Activated T-cell treated with anti-CD3 and anti-CD28 coated beads, Interleukin-2, amount 50 U/mL, for 24 hours (primary cell): ENCODE data around the gene DCLK1.
"Not testable (repeated sequence)": the region's sequence is repeated elsewhere in the genome, so short reads cannot be mapped to it uniquely, and the experiment has no call there.

Experiments
- DNase-seq: peaks from one replicate; pipeline ENCODE4 v3.0.0-alpha.2; 2020
- H3K27ac Mint-ChIP-seq: 2 replicates; pipeline ENCODE4 v1.8.0; 2020; ENCODE audit warnings: mild to moderate bottlenecking, mixed read lengths
- H3K27me3 Mint-ChIP-seq: 2 replicates; pipeline ENCODE4 v1.8.0; 2020; ENCODE audit warnings: mixed read lengths
- H3K36me3 Mint-ChIP-seq: 2 replicates; pipeline ENCODE4 v1.8.0; 2020; ENCODE audit warnings: low read depth, mixed read lengths
- H3K4me1 Mint-ChIP-seq: 2 replicates; pipeline ENCODE4 v1.8.0; 2020; ENCODE audit warnings: low read depth, mixed read lengths
- H3K4me3 Mint-ChIP-seq: 2 replicates; pipeline ENCODE4 v1.8.0; 2020; ENCODE audit warnings: mild to moderate bottlenecking, moderate library complexity, mixed read lengths
- H3K9me3 Mint-ChIP-seq: 2 replicates; pipeline ENCODE4 v1.8.0; 2020; ENCODE audit warnings: mixed read lengths

The DCLK1 gene

DNA sequence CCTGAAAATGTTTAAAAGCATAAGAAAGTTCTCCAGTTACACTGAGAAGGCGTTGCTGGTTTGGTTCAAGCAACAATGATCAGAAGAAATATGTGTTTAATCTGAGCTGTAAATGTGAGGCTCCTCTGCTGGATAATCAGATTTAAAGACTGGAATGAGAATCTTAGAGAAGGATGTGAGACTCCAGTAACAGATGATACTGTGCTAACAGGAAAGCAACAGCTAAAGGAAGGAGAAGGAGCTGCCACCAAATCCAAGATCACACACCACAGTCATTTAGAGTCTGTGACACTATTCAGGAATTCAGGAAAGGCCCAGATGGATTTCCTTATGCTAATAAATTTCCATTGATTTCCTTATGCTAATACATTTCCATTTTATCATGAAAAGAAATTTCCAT lies 16.9 kb downstream of the DCLK1 start:
- H3K27ac Mint-ChIP-seq, result no peak overlapping the region
- no peaks in the 10 kb centered on the region for H3K27me3 Mint-ChIP-seq
- no peak overlapping the region for H3K4me3 Mint-ChIP-seq
- no peaks in the 10 kb centered on the region for H3K36me3 Mint-ChIP-seq
- H3K9me3 Mint-ChIP-seq, result no peaks in the 10 kb centered on the region
- no peaks in the 10 kb centered on the region for H3K4me1 Mint-ChIP-seq
- no peak for DNase-seq

DNA sequence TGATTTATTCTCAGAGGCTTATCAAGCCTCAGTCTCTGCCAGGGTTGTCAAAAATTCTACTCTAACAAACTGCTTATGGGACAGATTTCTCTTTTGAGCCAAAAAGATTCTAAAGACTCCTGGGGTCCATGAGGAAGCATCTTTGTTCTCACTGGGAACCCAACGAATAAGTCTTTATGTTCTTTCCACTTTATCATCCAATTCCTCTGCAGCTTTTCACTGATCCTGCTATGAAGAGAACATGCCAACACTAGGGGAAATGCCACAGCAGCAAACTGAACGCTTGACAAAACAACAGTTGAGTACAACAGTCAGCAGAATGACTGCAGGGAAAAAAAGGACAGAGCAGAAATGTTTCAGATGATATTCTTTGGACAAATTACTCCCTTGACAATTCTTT lies 22.2 kb downstream of the DCLK1 start:
- no peaks in the 10 kb centered on the region for H3K36me3 Mint-ChIP-seq
- H3K9me3 Mint-ChIP-seq, result no peaks in the 10 kb centered on the region
- H3K4me3 Mint-ChIP-seq, result no peak overlapping the region
- H3K27ac Mint-ChIP-seq, result no peak overlapping the region
- H3K4me1 Mint-ChIP-seq, result no peaks in the 10 kb centered on the region
- DNase-seq, result no peak
- no peaks in the 10 kb centered on the region for H3K27me3 Mint-ChIP-seq

GRCh38 chr13:36108342-36108741 lies 22.8 kb downstream of the DCLK1 start:
- Mint-ChIP-seq H3K9me3 (no peaks in the 10 kb centered on the region), H3K27ac (no peak overlapping the region), H3K4me3 (no peak overlapping the region), H3K4me1 (no peaks in the 10 kb centered on the region), H3K36me3 (no peaks in the 10 kb centered on the region), H3K27me3 (no peaks in the 10 kb centered on the region)
- DNase-seq, result no peak

GRCh38 chr13:36107521-36107920 lies 23.7 kb downstream of the DCLK1 start:
- Mint-ChIP-seq H3K27ac (no peak overlapping the region), H3K27me3 (no peaks in the 10 kb centered on the region), H3K4me1 (no peaks in the 10 kb centered on the region), H3K36me3 (no peaks in the 10 kb centered on the region), H3K9me3 (peaks cover 3% of the 10 kb centered on the region), H3K4me3 (no peak overlapping the region)
- DNase-seq, result no peak

DNA sequence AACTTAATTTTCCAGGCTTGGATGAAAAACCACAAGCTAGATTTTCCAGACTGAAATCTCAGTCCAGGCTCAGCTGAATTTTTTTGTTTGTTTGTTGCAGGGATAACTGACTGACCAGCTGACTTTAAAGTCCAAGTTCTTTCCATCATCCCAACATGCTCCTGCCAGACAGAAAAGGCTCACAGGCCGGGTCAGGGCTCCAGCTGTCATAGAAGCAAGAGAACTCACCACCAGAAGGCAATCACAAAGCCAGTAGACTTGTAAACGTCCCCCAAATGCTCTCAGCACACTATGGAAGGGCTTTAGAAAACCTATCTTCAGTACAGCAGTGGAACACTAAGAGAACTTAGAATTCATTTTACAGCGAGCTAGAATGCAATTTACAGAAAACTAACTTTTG lies 25.5 kb downstream of the DCLK1 start:
- Mint-ChIP-seq H3K9me3 (peaks cover 4% of the 10 kb centered on the region), H3K4me3 (no peak overlapping the region), H3K27ac (no peak overlapping the region), H3K36me3 (no peaks in the 10 kb centered on the region), H3K27me3 (no peaks in the 10 kb centered on the region), H3K4me1 (no peaks in the 10 kb centered on the region)
- DNase-seq, result no peak

- Mint-ChIP-seq H3K27me3 (no peaks in the 10 kb centered on the region), H3K4me3 (no peak overlapping the region), H3K27ac (no peak overlapping the region), H3K9me3 (peaks cover 4% of the 10 kb centered on the region), H3K4me1 (no peaks in the 10 kb centered on the region), H3K36me3 (no peaks in the 10 kb centered on the region)
- no peak for DNase-seq
These were observed 28.5 kb downstream of the DCLK1 start for GRCh38 chr13:36102721-36103120.

DNA sequence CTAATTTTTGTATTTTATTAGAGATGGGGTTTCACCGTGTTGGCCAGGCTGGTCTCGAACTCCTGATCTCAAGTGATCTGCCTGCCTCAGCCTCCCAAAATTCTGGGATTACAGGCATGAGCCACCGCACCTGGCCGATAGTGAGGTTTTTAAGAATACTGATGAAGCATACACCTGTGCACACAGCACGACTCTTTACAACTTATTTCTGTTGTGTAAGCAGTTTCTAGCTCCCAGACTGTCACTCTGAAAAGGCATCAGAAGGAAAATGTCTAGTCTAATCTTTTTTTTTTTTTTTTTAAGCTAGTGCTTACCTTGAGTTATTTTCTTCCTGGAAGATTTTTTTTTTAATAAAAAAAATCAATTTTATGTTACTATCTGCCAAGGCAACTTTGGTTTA lies 29.3 kb downstream of the DCLK1 start:
- H3K4me1 Mint-ChIP-seq, H3K4me3 Mint-ChIP-seq, H3K27me3 Mint-ChIP-seq, DNase-seq, H3K9me3 Mint-ChIP-seq, H3K27ac Mint-ChIP-seq, H3K36me3 Mint-ChIP-seq: not testable (repeated sequence)

DNA sequence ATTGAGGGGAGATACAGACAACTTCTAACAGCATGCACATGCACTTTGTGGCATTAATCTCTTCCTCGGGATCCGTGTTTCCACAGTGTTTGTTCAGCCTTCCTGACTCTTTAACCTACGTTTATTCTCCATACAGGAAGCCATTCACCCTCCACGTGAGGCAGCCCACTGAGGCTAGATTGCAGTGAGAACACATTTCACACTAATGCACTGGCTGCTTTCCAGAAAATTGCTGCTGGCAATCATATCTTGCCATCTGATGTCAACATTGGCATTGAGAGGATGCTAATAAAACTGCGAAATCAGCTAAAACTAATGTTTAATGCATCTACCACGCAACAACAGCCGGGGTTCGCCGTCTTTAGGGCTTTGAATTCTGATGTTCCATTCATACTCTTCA lies 30.0 kb downstream of the DCLK1 start:
- Mint-ChIP-seq H3K9me3 (peaks cover 4% of the 10 kb centered on the region), H3K27ac (no peak overlapping the region), H3K27me3 (no peaks in the 10 kb centered on the region), H3K4me1 (no peaks in the 10 kb centered on the region), H3K36me3 (no peaks in the 10 kb centered on the region), H3K4me3 (no peak overlapping the region)
- DNase-seq, result no peak

DNA sequence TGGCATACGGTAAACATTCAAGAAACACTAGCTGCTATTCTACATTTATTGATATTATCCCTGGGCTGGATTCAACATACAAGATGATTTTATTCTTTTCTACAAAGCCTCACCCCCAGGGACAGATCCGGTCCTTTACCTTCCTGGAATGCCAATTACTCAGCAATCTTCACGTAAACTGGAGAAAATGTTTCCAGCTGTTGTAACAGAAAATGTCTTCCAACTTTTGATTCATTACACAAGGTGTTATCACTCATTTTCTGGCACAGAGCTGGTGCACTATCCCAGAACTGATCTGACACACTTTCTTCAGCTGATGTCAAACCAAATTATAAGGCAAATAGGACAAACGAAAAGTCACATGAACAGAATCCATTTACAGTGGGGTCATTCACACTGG lies 33.1 kb downstream of the DCLK1 start:
- H3K27me3 Mint-ChIP-seq, result no peaks in the 10 kb centered on the region
- peaks cover 4% of the 10 kb centered on the region for H3K9me3 Mint-ChIP-seq
- no peak for DNase-seq
- no peaks in the 10 kb centered on the region for H3K4me1 Mint-ChIP-seq
- no peak overlapping the region for H3K4me3 Mint-ChIP-seq
- H3K36me3 Mint-ChIP-seq, result no peaks in the 10 kb centered on the region
- H3K27ac Mint-ChIP-seq, result no peak overlapping the region

DNA sequence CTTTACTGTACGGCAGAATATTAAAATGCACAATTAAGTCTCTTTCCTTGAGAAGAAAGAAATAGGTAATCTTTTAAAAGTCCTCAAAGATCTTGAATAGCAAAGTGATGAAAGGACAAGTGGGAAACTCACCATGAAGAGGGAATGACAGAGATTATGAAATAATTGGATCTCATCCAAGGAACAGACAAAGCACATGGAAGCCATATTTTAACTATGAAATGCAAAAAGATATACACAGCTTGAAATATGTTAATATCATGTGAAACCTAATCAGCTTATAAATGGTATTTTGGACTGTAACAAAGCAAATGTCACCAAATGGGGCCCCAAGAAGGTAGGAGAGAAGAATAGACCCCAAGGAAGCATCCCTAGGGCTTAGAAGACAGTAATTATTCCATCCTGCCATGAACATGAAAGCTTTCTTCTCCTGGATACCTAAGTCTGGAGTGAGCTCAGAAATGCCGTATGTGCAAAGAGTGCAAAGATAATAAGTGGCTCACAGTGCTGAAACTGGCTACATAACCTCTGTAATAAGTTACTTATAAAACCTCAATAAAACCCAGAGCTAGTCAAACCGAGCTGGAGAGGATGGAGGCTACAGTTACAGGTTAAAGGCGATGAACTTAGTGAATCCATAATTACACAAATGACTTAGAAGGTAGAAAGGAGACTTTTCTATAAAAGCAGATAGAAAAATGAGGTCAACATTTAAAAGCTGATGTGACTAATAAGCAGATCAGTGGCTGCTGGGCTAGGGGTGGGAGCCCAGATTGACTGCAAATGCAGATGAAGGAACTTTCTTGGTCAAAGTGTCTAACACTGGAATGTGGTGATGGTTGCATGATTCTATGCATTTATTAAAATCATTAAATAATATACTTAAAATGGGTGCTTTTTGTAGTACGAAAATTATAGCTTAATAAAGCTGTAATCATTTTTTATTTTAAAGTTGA lies 34.4 kb downstream of the DCLK1 start:
- Mint-ChIP-seq H3K9me3 (no peaks in the 10 kb centered on the region), H3K4me3 (no peak overlapping the region), H3K4me1 (no peaks in the 10 kb centered on the region), H3K36me3 (no peaks in the 10 kb centered on the region), H3K27ac (no peak overlapping the region), H3K27me3 (no peaks in the 10 kb centered on the region)
- DNase-seq, result no peak

DNA sequence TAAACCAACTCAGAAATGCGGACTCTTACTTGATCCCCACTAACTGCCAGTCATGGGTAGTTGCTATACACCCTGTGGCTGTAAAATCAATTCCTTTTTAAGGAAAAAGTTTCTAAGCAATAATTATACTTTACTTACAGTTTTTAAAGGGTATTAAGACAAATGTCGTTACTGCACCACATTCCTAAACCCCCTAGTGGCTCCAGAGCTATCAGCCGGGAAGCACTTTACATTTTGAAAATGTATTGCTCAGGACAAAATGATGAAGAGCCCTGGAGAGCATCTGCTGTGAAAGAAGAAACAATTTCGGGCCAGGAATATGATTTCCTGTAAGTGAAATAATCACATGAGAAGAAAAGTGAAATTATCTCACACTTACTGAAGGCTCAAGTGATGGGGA lies 36.7 kb downstream of the DCLK1 start:
- no peaks in the 10 kb centered on the region for H3K36me3 Mint-ChIP-seq
- H3K27ac Mint-ChIP-seq, result no peak overlapping the region
- no peak overlapping the region for H3K4me3 Mint-ChIP-seq
- no peaks in the 10 kb centered on the region for H3K4me1 Mint-ChIP-seq
- DNase-seq, result no peak
- no peaks in the 10 kb centered on the region for H3K9me3 Mint-ChIP-seq
- no peaks in the 10 kb centered on the region for H3K27me3 Mint-ChIP-seq

GRCh38 chr13:36090592-36090991 lies 40.6 kb downstream of the DCLK1 start:
- Mint-ChIP-seq H3K27me3 (no peaks in the 10 kb centered on the region), H3K9me3 (no peaks in the 10 kb centered on the region), H3K36me3 (no peaks in the 10 kb centered on the region), H3K27ac (no peak overlapping the region), H3K4me1 (no peaks in the 10 kb centered on the region), H3K4me3 (no peak overlapping the region)
- DNase-seq, result no peak

GRCh38 chr13:36089130-36089647 lies 42.0 kb downstream of the DCLK1 start:
- H3K27ac Mint-ChIP-seq, result no peak overlapping the region
- H3K27me3 Mint-ChIP-seq, result no peaks in the 10 kb centered on the region
- no peak for DNase-seq
- no peak overlapping the region for H3K4me3 Mint-ChIP-seq
- H3K4me1 Mint-ChIP-seq, result no peaks in the 10 kb centered on the region
- H3K9me3 Mint-ChIP-seq, result no peaks in the 10 kb centered on the region
- no peaks in the 10 kb centered on the region for H3K36me3 Mint-ChIP-seq

GRCh38 chr13:36088463-36088862 lies 42.7 kb downstream of the DCLK1 start:
- H3K9me3 Mint-ChIP-seq, result no peaks in the 10 kb centered on the region
- no peaks in the 10 kb centered on the region for H3K36me3 Mint-ChIP-seq
- H3K4me3 Mint-ChIP-seq, result no peak overlapping the region
- no peak overlapping the region for H3K27ac Mint-ChIP-seq
- no peaks in the 10 kb centered on the region for H3K27me3 Mint-ChIP-seq
- H3K4me1 Mint-ChIP-seq, result no peaks in the 10 kb centered on the region
- DNase-seq, result no peak

- Mint-ChIP-seq H3K9me3 (no peaks in the 10 kb centered on the region), H3K36me3 (no peaks in the 10 kb centered on the region), H3K27ac (no peak overlapping the region), H3K4me3 (no peak overlapping the region), H3K4me1 (no peaks in the 10 kb centered on the region), H3K27me3 (no peaks in the 10 kb centered on the region)
- DNase-seq, result no peak
These were observed 43.2 kb downstream of the DCLK1 start for GRCh38 chr13:36088001-36088400.
